ENCODE data around the gene PPEF2.
"Not testable (repeated sequence)": the region's sequence is repeated elsewhere in the genome, so short reads cannot be mapped to it uniquely, and the experiment has no call there.

The PPEF2 gene

GRCh38 chr4:75902352-75902751, at the start of gene PPEF2:
Gene PPEF2, minus strand, starts transcription at chr4:75902452. Its CDS starts 6,127 bp downstream, at chr4:75896325.
- DNase-seq: no peak

DNA sequence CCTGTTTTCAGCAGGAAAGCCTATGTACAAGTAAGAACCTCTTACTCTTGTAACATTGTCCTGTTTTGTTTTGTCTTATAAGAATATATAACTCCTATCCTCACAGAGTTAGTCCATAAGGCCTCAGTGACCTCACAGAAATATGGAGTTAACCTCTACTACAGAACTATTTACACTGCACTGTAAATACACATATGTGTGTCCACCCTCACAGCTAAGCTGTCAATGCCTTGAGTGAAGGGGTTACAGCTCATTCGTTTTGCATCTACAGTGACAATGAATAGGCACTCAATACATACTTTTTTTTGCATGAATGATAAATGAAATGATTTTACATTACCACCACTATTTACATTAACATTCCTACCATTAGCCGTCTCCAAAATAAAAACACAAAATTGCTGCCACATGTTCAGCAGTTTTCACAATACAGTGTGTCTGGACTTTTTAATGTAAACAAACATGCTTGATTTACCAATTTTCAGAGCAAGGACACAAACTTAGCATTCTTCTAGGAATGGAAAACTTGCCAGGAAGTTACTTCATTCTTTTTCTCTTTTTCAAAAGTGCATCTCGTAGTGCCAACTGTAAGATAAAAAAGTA, 48.1 kb upstream of the PPEF2 start:
- no peak for DNase-seq

- no peak for DNase-seq
Measured at GRCh38 chr4:75948822-75949444, 46.7 kb upstream of the PPEF2 start.

- peak; percentile 79 for DNase-seq
Measured at GRCh38 chr4:75940692-75941253, 38.5 kb upstream of the PPEF2 start, which contains the start of gene NAAA. Gene NAAA, minus strand, starts transcription at chr4:75941013. Its CDS starts 64 bp downstream, at chr4:75940949.

DNA sequence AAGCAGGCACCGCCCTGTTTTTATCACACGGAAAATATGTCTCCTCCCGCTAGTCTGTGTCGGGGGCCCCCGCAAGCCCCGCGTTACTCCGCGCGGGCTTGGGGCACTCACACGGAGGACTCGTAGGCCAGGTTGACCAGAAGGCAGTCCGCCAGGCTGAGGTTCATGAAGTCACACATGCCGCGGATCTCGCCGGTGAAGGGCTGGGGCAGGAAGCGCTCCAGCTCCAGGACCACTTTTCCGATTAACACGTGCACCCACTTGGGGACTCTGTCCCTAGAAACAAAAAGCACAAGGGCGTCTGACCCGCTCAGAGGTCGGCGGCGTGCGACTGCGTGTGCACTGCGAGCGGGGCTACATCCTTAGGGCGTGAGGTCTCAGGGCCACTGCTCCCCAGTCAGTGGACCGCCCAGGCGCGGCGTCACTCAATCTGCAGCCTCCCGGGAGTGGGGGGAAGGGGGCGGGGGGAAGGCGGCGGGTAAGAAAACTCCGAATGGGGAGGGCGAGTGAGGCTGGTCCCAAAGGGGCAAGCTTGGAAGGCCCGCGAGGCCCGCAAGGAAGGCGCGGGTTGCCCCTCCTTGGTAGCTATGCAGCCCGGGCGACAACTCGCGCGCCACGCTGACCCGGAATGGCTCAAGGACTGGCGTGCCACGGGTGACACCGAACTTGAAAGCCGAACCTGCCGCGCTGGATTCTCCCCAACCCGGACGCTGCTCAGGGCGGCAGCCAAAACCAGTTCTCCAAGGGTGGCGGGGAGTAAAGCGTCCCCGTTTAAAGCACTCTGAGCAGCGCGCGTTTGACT, 37.8 kb upstream of the PPEF2 start:
- DNase-seq: peak; percentile 77

- no peak for DNase-seq
Measured at GRCh38 chr4:75935628-75936027, 33.4 kb upstream of the PPEF2 start.

- DNase-seq: no peak
Measured at GRCh38 chr4:75930152-75930551, 27.9 kb upstream of the PPEF2 start.

GRCh38 chr4:75924916-75925315, 22.7 kb upstream of the PPEF2 start:
- DNase-seq: not testable (repeated sequence)

- no peak for DNase-seq
Measured at GRCh38 chr4:75924309-75924827, 22.1 kb upstream of the PPEF2 start.

DNA sequence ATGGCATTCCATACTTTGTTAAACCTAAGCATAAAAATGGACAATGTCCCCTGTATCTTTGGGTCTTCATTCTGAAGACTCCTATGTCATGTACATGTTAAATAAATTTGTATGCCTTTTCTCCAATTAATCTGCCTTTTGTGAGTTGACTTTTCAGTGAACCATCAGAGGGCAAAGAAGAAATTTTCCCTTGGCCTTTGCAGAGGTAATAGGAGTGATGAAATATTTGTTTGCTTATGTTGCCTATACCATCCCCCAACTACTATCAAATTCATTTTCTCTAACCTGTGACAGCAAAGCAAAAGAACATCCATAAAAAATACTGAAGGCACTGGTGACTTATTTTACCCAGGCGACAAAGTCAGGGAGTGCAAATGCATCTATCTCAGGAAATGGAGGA, 20.3 kb upstream of the PPEF2 start:
- DNase-seq: no peak

GRCh38 chr4:75921910-75922309, 19.7 kb upstream of the PPEF2 start:
- DNase-seq: no peak

- DNase-seq: no peak
Measured at GRCh38 chr4:75920327-75920726, 18.1 kb upstream of the PPEF2 start.

GRCh38 chr4:75919920-75920319, 17.7 kb upstream of the PPEF2 start:
- DNase-seq: no peak

DNA sequence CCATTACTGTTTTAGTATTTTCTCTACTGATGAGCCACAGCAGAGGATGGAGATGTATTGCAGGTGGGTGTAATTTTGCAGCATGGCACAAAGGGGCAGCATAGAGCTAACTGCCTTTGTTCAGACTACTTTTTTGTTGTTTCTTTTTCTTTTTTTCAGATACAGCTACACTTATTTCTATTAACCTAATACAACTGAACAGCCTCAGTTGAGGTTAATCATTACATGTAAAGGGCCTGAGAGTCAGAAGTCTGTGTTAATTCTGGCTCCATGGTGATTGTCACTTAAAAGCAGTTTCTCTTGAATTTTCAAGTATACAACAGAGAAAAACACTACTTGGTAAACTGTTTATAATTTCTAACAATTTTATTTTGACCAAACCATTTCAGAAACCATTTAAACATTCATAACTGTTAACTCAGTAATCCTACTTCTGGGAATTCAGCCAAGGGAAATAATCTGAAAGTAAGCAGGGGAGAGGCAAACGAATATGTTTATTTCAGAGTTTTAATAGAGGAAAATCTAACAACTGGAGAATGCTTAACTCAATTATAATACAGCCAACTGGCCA, 13.9 kb upstream of the PPEF2 start:
- DNase-seq: peak; percentile 18

- no peak for DNase-seq
Measured at GRCh38 chr4:75912968-75913367, 10.7 kb upstream of the PPEF2 start.

- not testable (repeated sequence) for DNase-seq
Measured at GRCh38 chr4:75910831-75911230, 8.6 kb upstream of the PPEF2 start.

- DNase-seq: no peak
Measured at GRCh38 chr4:75909405-75909804, 7.2 kb upstream of the PPEF2 start.

DNA sequence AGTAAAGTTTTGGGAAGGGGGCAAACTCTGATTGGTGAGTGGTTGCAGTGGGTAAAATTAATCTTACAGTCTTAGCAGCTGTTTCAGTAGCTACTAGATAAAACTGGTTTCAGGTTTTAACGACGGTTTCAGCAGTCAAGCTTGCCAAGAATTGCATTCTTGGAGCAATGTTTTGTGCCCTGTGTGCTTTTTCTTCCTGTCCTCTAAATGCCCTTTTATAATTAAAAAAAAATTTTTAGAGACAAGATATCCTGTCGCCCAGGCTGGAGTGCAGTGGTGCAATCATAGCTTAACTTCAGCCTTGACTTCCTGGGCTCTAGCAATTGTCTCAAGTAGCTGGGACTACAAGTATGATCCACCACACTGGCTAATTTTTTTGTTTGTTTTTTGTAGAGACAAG, 6.3 kb upstream of the PPEF2 start:
- no peak for DNase-seq

DNA sequence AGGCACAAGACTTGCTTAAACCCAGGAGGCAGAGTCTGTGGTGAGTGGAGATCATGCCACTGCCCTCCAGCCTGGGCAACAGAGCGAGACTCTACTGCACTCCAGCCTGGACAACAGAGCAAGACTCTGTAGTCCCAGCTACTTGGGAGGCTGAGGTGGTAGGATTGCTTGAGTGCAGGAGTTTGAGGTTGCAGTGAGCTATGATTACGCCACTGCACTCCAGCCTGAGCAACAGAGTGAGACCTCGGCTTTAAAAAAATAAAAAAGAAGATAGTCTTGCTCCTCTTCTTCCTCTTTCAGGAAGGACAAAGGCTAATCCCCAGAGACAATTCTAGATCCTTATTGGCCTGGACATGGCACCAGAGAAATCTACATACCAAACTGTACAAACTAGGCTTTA, 5.7 kb upstream of the PPEF2 start:
- DNase-seq: no peak

DNA sequence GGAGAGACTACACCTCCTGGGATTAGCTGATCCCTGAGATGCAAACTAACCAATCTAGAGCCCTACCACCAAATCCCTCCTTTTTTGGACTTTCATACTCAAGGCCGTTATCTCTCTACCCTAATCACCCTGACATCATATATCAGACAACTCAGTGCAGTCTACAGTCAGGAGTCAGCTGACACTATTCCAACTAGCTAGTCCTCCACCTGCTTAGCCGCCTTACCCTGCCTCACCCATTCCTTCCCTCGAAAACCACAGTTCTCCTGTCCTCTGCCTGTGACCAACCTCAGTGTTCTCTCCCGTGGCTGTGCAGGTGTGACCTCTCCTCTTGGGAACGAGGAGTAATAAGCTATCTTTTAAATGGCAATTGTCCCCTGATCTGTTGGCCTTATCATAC, 1.8 kb upstream of the PPEF2 start:
- no peak for DNase-seq

GRCh38 chr4:75898536-75898935, 3.7 kb downstream of the PPEF2 start:
- DNase-seq: no peak

DNA sequence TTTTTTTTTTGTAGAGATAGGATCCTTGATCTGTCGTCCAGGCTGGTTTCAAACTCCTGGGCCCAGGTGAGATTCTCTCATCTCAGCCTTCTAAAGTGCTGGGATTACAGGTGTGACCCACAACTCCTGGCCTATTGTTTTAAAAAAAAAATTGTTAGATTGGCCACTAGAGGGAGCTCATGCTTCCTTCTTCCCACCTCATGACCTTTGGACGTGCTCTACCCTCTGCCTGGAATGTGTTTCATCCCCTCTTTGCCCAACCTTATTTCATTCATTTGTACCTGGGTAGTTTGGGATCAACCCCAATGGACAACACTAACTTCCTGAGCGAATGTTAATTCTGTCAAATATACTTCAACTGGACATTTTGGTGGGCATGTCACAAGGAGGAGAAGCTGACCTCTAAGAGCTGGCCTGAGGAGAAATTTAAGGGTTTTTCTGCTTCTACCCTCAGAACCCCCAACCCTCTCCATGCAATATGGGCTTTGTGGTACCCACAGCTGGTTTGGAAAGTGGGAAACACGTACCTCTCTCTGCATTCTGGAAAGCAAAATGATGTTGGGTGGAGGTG, 6.4 kb downstream of the PPEF2 start:
- DNase-seq: no peak

- no peak for DNase-seq
Measured at GRCh38 chr4:75892508-75892907, 9.7 kb downstream of the PPEF2 start.
